ENCODE data around the gene TBX1. TPM values are rescaled to one million over a fixed set of nuclear protein-coding genes. Genes with fewer than 3 reads are reported as not detected.

The TBX1 gene
- total and polyA plus RNA-seq, 2 experiments from 2014 or later, result 0.07 TPM; not detected in 1

- Histone ChIP-seq H3K4me1 (ENCODE audit: insufficient read depth) (no peaks in the 10 kb centered on the region), H3K4me2 (no peak overlapping the region), H3K27me3 (no peaks in the 10 kb centered on the region), H3K9me3 (ENCODE audit: low read depth) (no peaks in the 10 kb centered on the region), H3K36me3 (replicated peaks; ENCODE audit: insufficient read depth, low read depth) (no peaks in the 10 kb centered on the region), H2AFZ (no peak overlapping the region), H3K27ac (no peak overlapping the region), H3K79me2 (no peaks in the 10 kb centered on the region), H4K20me1 (ENCODE audit: insufficient read depth, poor library complexity, severe bottlenecking) (no peaks in the 10 kb centered on the region), H3K9me2 (replicated peaks; ENCODE audit: insufficient read depth) (no peaks in the 10 kb centered on the region), H3K4me3 (no peak overlapping the region)
- WGBS (ENCODE audit: low lambda C conversion rate, missing lambda C conversion rate), result 91% methylated on average over 11 of the region's 11 CpGs
- DNase-seq (ENCODE audit: low spot score), result no peak
- TF ChIP-seq EZH2phosphoT487 (IDR thresholded peaks at IDR 0.05; ENCODE audit: low read depth, severe bottlenecking, unreplicated experiment), result no peak
- TF ChIP-seq CTCF (IDR thresholded peaks at IDR 0.05; ENCODE audit: poor library complexity), result no peak
- TF ChIP-seq EZH2 (IDR thresholded peaks at IDR 0.05; ENCODE audit: borderline replicate concordance), result no peak
These were observed 48.4 kb downstream of the TBX1 start for GRCh38 chr22:19808873-19809478.

DNA sequence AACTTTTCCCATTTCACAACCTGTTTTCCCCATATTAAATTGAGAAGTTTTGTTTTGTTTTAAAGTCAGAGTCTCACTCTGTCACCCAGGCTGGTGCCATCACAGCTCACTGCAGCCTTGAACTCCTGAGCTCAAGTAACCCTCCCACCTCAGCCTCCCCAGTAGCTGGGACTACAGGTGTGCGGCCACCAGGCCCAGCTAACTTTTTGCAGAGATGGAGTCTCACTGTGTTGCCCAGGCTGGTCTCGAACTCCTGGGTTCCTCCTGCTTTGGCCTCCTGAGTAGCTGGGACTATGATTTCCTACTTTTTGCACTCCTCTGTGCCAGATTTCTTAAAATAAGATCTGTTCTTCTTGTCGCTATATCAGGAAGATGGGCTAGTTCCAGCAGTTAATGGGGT lies 49.2 kb downstream of the TBX1 start:
- H3K4me3 ChIP-seq, result no peak overlapping the region
- no peak overlapping the region for H2AFZ ChIP-seq
- H3K4me1 ChIP-seq (ENCODE audit: insufficient read depth), result no peaks in the 10 kb centered on the region
- no peaks in the 10 kb centered on the region for H4K20me1 ChIP-seq (ENCODE audit: insufficient read depth, poor library complexity, severe bottlenecking)
- no peaks in the 10 kb centered on the region for H3K27me3 ChIP-seq
- TF ChIP-seq CTCF (IDR thresholded peaks at IDR 0.05; ENCODE audit: poor library complexity), result no peak
- no peak for TF ChIP-seq EZH2phosphoT487 (IDR thresholded peaks at IDR 0.05; ENCODE audit: low read depth, severe bottlenecking, unreplicated experiment)
- no peak for TF ChIP-seq EZH2 (IDR thresholded peaks at IDR 0.05; ENCODE audit: borderline replicate concordance)
- no peaks in the 10 kb centered on the region for H3K9me3 ChIP-seq (ENCODE audit: low read depth)
- no peak overlapping the region for H3K4me2 ChIP-seq
- no peaks in the 10 kb centered on the region for H3K79me2 ChIP-seq
- H3K9me2 ChIP-seq (replicated peaks; ENCODE audit: insufficient read depth), result no peaks in the 10 kb centered on the region
- H3K36me3 ChIP-seq (replicated peaks; ENCODE audit: insufficient read depth, low read depth), result no peaks in the 10 kb centered on the region
- 96% methylated on average over 3 of the region's 3 CpGs for WGBS (ENCODE audit: low lambda C conversion rate, missing lambda C conversion rate)
- DNase-seq (ENCODE audit: low spot score), result no peak
- H3K27ac ChIP-seq, result no peak overlapping the region

- no peak overlapping the region for H3K4me2 ChIP-seq
These were observed 50.0 kb downstream of the TBX1 start for GRCh38 chr22:19810381-19811201.

More at GRCh38 chr22:19810381-19811201, 50.0 kb downstream of the TBX1 start:
- no peak for TF ChIP-seq EZH2phosphoT487 (IDR thresholded peaks at IDR 0.05; ENCODE audit: low read depth, severe bottlenecking, unreplicated experiment)
- TF ChIP-seq EZH2 (IDR thresholded peaks at IDR 0.05; ENCODE audit: borderline replicate concordance), result no peak
- TF ChIP-seq CTCF (IDR thresholded peaks at IDR 0.05; ENCODE audit: poor library complexity), result no peak
- DNase-seq (ENCODE audit: low spot score), result peak; percentile 3
- H2AFZ ChIP-seq, result no peak overlapping the region
- H3K4me3 ChIP-seq, result no peak overlapping the region
- H3K4me1 ChIP-seq (ENCODE audit: insufficient read depth), result no peaks in the 10 kb centered on the region
- H3K27me3 ChIP-seq, result no peaks in the 10 kb centered on the region
- H3K36me3 ChIP-seq (replicated peaks; ENCODE audit: insufficient read depth, low read depth), result no peaks in the 10 kb centered on the region
- H3K9me2 ChIP-seq (replicated peaks; ENCODE audit: insufficient read depth), result no peaks in the 10 kb centered on the region
- WGBS (ENCODE audit: low lambda C conversion rate, missing lambda C conversion rate), result 89% methylated on average over 22 of the region's 23 CpGs
- H4K20me1 ChIP-seq (ENCODE audit: insufficient read depth, poor library complexity, severe bottlenecking), result no peaks in the 10 kb centered on the region
- H3K79me2 ChIP-seq, result no peaks in the 10 kb centered on the region
- no peaks in the 10 kb centered on the region for H3K9me3 ChIP-seq (ENCODE audit: low read depth)
- no peak overlapping the region for H3K27ac ChIP-seq

Data from hepatocyte (in vitro differentiated cells).